Measurements from ENCODE around the gene NANOG.
A peak's percentile ranks its signal among the peaks of the same experiment; 100 is the strongest.
"Not testable (repeated sequence)": the region's sequence is repeated elsewhere in the genome, so short reads cannot be mapped to it uniquely, and the experiment has no call there.

The NANOG gene
- total RNA-seq, result 0 to 1.7 (median 0.04) reads per million in 17 experiments

- not testable (repeated sequence) for DNase-seq
Observed at GRCh38 chr12:7788884-7789528, at the start of gene NANOG. NANOG (plus strand) TSS chr12:7789402; CDS start chr12:7789615, 213 bp downstream.

GRCh38 chr12:7747246-7747645, 42.0 kb upstream of the NANOG start, which contains the start of gene CLEC4C:
CLEC4C (minus strand) TSS chr12:7747375; CDS start chr12:7747348, 27 bp downstream.
- DNase-seq, result peak; percentile 23 to 62 (median 34)

GRCh38 chr12:7748852-7749251, 40.4 kb upstream of the NANOG start:
- no peak for DNase-seq

GRCh38 chr12:7749442-7749841, 39.8 kb upstream of the NANOG start:
- DNase-seq, result no peak

- DNase-seq, result no peak
Observed at GRCh38 chr12:7750350-7750749, 38.9 kb upstream of the NANOG start.

GRCh38 chr12:7751394-7751793, 37.8 kb upstream of the NANOG start:
- no peak for DNase-seq

GRCh38 chr12:7751941-7752922, 37.0 kb upstream of the NANOG start:
- DNase-seq, result peak in 2 of 4 experiments; percentile 6 to 27

- DNase-seq, result not testable (repeated sequence)
Observed at GRCh38 chr12:7755668-7756067, 33.5 kb upstream of the NANOG start.

- no peak for DNase-seq
Observed at GRCh38 chr12:7756993-7757392, 32.2 kb upstream of the NANOG start.

- DNase-seq, result peak in 1 of 4 experiments; percentile 9
Observed at GRCh38 chr12:7758766-7759140, 30.4 kb upstream of the NANOG start.

- no peak for DNase-seq
Observed at GRCh38 chr12:7769999-7770398, 19.2 kb upstream of the NANOG start.

GRCh38 chr12:7781274-7781673, 7.9 kb upstream of the NANOG start:
- no peak for DNase-seq

- no peak for DNase-seq
Observed at GRCh38 chr12:7782055-7782454, 7.1 kb upstream of the NANOG start.

- not testable (repeated sequence) for DNase-seq
Observed at GRCh38 chr12:7783433-7783832, 5.8 kb upstream of the NANOG start.

- peak; percentile 13 to 51 (median 40) for DNase-seq
Observed at GRCh38 chr12:7784701-7785100, 4.5 kb upstream of the NANOG start.

GRCh38 chr12:7787574-7788293, 1.5 kb upstream of the NANOG start:
- DNase-seq, result peak; percentile 55 to 81 (median 77)

- peak in 2 of 4 experiments; percentile 9 to 47 for DNase-seq
Observed at GRCh38 chr12:7788294-7788660, 925 bp upstream of the NANOG start.

GRCh38 chr12:7793211-7793610, 4.0 kb downstream of the NANOG start:
- peak in 2 of 4 experiments; percentile 12 to 27 for DNase-seq

GRCh38 chr12:7797269-7797668, 8.1 kb downstream of the NANOG start:
- not testable (repeated sequence) for DNase-seq

GRCh38 chr12:7797698-7798398, 8.6 kb downstream of the NANOG start:
- peak in 1 of 4 experiments; percentile 2 for DNase-seq

- DNase-seq, result not testable (repeated sequence)
Observed at GRCh38 chr12:7798750-7799308, 9.6 kb downstream of the NANOG start.

GRCh38 chr12:7801460-7801859, 12.3 kb downstream of the NANOG start:
- DNase-seq, result no peak
